ENCODE data around the gene DISC1.
"Not testable (repeated sequence)": the region's sequence is repeated elsewhere in the genome, so short reads cannot be mapped to it uniquely, and the experiment has no call there.

DNA sequence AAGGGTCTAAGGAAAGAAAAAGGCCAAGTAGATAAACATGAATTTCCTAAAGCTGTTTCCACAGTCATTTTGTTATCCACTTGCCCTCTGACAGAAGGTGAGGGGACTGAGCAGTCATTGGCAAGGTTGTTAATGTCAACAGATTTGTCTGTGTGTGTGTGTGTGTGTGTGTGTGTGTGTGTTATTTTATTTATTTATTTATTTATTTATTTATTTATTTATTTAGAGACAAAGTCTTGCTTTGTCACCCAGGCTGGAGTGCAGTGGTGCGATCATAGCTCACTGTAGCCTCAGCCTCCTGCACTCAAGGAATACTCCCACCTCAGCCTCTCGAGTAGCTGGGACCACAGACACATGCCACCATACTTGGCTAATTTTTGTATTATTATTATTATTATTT lies 158.5 kb downstream of the DISC1 start:
- TF ChIP-seq, protein P1, sequence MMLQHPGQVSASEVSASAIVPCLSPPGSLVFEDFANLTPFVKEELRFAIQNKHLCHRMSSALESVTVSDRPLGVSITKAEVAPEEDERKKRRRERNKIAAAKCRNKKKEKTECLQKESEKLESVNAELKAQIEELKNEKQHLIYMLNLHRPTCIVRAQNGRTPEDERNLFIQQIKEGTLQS (IDR thresholded peaks at IDR 0.05), result not testable (repeated sequence)
- TF ChIP-seq POLR2A (IDR thresholded peaks at IDR 0.05; ENCODE audit: borderline replicate concordance, extremely low read depth, insufficient read depth, insufficient read length); RAD21 (IDR thresholded peaks at IDR 0.05; ENCODE audit: low read depth); CEBPB (IDR thresholded peaks at IDR 0.05; ENCODE audit: low read depth); EZH2phosphoT487 (IDR thresholded peaks at IDR 0.05; ENCODE audit: borderline replicate concordance); YY1 (IDR thresholded peaks at IDR 0.05; ENCODE audit: extremely low read depth, insufficient replicate concordance, low read depth, low read length); POLR2AphosphoS5 (IDR thresholded peaks at IDR 0.05; ENCODE audit: low read depth, low read length): not testable (repeated sequence)
- TF ChIP-seq, protein P2, sequence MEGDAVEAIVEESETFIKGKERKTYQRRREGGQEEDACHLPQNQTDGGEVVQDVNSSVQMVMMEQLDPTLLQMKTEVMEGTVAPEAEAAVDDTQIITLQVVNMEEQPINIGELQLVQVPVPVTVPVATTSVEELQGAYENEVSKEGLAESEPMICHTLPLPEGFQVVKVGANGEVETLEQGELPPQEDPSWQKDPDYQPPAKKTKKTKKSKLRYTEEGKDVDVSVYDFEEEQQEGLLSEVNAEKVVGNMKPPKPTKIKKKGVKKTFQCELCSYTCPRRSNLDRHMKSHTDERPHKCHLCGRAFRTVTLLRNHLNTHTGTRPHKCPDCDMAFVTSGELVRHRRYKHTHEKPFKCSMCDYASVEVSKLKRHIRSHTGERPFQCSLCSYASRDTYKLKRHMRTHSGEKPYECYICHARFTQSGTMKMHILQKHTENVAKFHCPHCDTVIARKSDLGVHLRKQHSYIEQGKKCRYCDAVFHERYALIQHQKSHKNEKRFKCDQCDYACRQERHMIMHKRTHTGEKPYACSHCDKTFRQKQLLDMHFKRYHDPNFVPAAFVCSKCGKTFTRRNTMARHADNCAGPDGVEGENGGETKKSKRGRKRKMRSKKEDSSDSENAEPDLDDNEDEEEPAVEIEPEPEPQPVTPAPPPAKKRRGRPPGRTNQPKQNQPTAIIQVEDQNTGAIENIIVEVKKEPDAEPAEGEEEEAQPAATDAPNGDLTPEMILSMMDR (IDR thresholded peaks at IDR 0.05 in 2 of 3, conservative IDR thresholded peaks at IDR 0.05 in 1 of 3; ENCODE audit: borderline replicate concordance in 1 of 3, insufficient read depth in 1 of 3, low read depth in 2 of 3, low read length in 2 of 3), result not testable (repeated sequence)
- TF ChIP-seq, protein P3, sequence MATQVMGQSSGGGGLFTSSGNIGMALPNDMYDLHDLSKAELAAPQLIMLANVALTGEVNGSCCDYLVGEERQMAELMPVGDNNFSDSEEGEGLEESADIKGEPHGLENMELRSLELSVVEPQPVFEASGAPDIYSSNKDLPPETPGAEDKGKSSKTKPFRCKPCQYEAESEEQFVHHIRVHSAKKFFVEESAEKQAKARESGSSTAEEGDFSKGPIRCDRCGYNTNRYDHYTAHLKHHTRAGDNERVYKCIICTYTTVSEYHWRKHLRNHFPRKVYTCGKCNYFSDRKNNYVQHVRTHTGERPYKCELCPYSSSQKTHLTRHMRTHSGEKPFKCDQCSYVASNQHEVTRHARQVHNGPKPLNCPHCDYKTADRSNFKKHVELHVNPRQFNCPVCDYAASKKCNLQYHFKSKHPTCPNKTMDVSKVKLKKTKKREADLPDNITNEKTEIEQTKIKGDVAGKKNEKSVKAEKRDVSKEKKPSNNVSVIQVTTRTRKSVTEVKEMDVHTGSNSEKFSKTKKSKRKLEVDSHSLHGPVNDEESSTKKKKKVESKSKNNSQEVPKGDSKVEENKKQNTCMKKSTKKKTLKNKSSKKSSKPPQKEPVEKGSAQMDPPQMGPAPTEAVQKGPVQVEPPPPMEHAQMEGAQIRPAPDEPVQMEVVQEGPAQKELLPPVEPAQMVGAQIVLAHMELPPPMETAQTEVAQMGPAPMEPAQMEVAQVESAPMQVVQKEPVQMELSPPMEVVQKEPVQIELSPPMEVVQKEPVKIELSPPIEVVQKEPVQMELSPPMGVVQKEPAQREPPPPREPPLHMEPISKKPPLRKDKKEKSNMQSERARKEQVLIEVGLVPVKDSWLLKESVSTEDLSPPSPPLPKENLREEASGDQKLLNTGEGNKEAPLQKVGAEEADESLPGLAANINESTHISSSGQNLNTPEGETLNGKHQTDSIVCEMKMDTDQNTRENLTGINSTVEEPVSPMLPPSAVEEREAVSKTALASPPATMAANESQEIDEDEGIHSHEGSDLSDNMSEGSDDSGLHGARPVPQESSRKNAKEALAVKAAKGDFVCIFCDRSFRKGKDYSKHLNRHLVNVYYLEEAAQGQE (IDR thresholded peaks at IDR 0.05; ENCODE audit: low read depth), result not testable (repeated sequence)
- TF ChIP-seq, protein P4, sequence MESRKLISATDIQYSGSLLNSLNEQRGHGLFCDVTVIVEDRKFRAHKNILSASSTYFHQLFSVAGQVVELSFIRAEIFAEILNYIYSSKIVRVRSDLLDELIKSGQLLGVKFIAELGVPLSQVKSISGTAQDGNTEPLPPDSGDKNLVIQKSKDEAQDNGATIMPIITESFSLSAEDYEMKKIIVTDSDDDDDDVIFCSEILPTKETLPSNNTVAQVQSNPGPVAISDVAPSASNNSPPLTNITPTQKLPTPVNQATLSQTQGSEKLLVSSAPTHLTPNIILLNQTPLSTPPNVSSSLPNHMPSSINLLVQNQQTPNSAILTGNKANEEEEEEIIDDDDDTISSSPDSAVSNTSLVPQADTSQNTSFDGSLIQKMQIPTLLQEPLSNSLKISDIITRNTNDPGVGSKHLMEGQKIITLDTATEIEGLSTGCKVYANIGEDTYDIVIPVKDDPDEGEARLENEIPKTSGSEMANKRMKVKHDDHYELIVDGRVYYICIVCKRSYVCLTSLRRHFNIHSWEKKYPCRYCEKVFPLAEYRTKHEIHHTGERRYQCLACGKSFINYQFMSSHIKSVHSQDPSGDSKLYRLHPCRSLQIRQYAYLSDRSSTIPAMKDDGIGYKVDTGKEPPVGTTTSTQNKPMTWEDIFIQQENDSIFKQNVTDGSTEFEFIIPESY (IDR thresholded peaks at IDR 0.05; ENCODE audit: extremely low read depth, insufficient replicate concordance, low read length), result not testable (repeated sequence)
- TF ChIP-seq, protein P5, sequence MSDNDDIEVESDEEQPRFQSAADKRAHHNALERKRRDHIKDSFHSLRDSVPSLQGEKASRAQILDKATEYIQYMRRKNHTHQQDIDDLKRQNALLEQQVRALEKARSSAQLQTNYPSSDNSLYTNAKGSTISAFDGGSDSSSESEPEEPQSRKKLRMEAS (IDR thresholded peaks at IDR 0.05), result not testable (repeated sequence)
